Parathyroid adenoma (tissue), 2 donors: ENCODE results near the gene ACOT11.

Experiments used
- H2AFZ ChIP-seq: fragments of 300-600 bp; sonication (generic); one replicate; pipeline ENCODE4 v1.7.0; 2017; ENCODE audit warnings: antibody characterized with exemption, mild to moderate bottlenecking
- H3K27ac ChIP-seq: fragments of 300-600 bp; sonication (generic); one replicate; pipeline ENCODE4 v1.7.0; 2017
- H3K27me3 ChIP-seq: fragments of 300-600 bp; sonication (generic); one replicate; pipeline ENCODE4 v1.7.0; 2017; ENCODE audit warnings: low read length; ENCODE audit not compliant: control insufficient read depth, insufficient read depth
- H3K36me3 ChIP-seq: fragments of 300-600 bp; sonication (generic); one replicate; pipeline ENCODE4 v1.7.0; 2017; ENCODE audit warnings: low read length; ENCODE audit not compliant: control insufficient read depth, insufficient read depth
- H3K4me1 ChIP-seq: fragments of 300-600 bp; sonication (generic); one replicate; pipeline ENCODE4 v1.7.0; 2017; ENCODE audit warnings: control low read depth
- H3K4me2 ChIP-seq: fragments of 300-600 bp; sonication (generic); one replicate; pipeline ENCODE4 v1.7.0; 2017; ENCODE audit warnings: low read length
- H3K4me3 ChIP-seq: fragments of 300-600 bp; sonication (generic); one replicate; pipeline ENCODE4 v1.7.0; 2017; ENCODE audit warnings: low read depth, low read length
- H3K79me2 ChIP-seq: fragments of 300-600 bp; sonication (generic); one replicate; pipeline ENCODE4 v1.7.0; 2017; ENCODE audit warnings: control low read depth
- H3K9ac ChIP-seq: fragments of 300-600 bp; sonication (generic); one replicate; pipeline ENCODE4 v1.7.0; 2017; ENCODE audit warnings: mild to moderate bottlenecking
- H3K9me3 ChIP-seq: fragments of 300-600 bp; sonication (generic); one replicate; pipeline ENCODE4 v1.7.0; 2017; ENCODE audit warnings: low read length; ENCODE audit not compliant: control insufficient read depth
- TF ChIP-seq, protein P1 (sequence below): fragments of 300-600 bp; sonication (generic); IDR thresholded peaks from one replicate; pipeline ENCODE4 v1.7.0; 2017; ENCODE audit warnings: antibody characterized with exemption, mild to moderate bottlenecking
- donor health status: primary hyperparathyroidism.

ACOT11 gene

DNA sequence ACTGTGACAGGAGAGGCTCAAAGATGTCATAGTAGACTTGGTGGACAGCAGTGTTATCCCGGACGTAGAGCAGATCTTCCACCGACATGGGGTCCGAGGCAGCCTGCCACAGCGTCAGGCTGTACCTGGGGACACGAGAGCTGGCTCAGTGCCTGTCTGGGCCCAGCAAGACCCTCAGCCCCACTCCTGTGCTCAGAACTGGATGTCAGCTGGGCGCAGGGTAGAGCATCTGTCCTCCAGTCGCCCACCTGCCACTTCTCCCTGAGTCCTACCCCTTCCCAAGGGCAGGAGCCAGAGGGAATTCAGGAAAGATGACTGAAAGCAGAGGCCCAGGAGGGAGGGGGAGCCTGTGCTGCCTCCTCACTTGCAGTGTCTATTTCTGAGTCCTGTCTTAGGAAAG, 63.6 kb downstream of the ACOT11 start:
- TF ChIP-seq, protein P1, sequence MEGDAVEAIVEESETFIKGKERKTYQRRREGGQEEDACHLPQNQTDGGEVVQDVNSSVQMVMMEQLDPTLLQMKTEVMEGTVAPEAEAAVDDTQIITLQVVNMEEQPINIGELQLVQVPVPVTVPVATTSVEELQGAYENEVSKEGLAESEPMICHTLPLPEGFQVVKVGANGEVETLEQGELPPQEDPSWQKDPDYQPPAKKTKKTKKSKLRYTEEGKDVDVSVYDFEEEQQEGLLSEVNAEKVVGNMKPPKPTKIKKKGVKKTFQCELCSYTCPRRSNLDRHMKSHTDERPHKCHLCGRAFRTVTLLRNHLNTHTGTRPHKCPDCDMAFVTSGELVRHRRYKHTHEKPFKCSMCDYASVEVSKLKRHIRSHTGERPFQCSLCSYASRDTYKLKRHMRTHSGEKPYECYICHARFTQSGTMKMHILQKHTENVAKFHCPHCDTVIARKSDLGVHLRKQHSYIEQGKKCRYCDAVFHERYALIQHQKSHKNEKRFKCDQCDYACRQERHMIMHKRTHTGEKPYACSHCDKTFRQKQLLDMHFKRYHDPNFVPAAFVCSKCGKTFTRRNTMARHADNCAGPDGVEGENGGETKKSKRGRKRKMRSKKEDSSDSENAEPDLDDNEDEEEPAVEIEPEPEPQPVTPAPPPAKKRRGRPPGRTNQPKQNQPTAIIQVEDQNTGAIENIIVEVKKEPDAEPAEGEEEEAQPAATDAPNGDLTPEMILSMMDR: no peak
- no peak overlapping the region for H3K9ac ChIP-seq

DNA sequence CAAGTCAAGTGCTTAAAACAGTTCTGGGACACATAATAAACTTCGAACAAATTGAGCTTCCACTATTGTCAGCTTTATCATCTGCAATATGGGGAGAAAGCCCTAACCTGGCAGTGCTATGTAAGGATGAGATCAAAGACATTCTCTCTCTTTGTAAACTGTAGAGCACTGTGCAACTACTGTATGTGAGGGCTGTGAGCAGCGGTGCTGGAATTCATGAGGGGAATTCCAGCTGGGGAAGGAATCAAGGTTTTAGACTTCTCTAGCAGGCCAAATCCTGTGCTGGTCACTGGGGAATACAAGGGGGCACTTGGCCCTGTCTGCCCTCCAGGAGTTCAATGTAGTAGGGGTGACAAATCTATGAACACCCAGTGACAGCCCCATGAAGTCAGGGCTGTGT, 66.0 kb downstream of the ACOT11 start:
- H2AFZ ChIP-seq: no peak overlapping the region

More for the DNA sequence above, 63.6 kb downstream of the ACOT11 start:
- Histone ChIP-seq H3K4me2 (no peak overlapping the region), H3K27me3 (no peaks in the 10 kb centered on the region), H3K4me3 (no peak overlapping the region), H3K9me3 (no peaks in the 10 kb centered on the region), H3K36me3 (no peaks in the 10 kb centered on the region), H2AFZ (no peak overlapping the region), H3K27ac (no peak overlapping the region), H3K4me1 (no peaks in the 10 kb centered on the region), H3K79me2 (no peaks in the 10 kb centered on the region)

DNA sequence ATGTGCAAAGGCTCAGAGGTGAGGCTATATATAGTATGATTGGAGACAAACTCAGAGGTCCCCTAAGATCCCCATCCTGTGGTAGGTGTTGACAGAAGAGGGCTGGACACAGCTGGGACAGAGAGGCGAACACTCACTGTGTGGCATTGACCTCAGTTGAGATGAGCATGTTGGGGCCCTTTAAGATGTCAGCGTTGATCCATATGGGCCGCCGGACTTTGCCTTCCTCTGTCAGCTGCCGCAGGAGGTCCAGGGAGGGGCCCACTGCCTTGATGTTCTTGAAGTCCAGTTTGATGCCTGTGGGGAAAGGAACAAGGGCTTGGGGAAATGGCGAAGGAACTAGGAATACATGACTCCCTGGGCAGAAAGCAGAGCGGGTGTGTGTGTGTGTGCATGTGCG, 66.5 kb downstream of the ACOT11 start:
- Histone ChIP-seq H3K9me3 (no peaks in the 10 kb centered on the region), H3K27me3 (no peaks in the 10 kb centered on the region), H3K4me2 (no peak overlapping the region), H3K9ac (no peak overlapping the region), H3K27ac (no peak overlapping the region), H3K79me2 (no peaks in the 10 kb centered on the region), H3K4me1 (no peaks in the 10 kb centered on the region), H2AFZ (no peak overlapping the region), H3K36me3 (no peaks in the 10 kb centered on the region), H3K4me3 (no peak overlapping the region)
- TF ChIP-seq, protein P1: no peak

More for the DNA sequence above, 66.0 kb downstream of the ACOT11 start:
- no peak overlapping the region for H3K27ac ChIP-seq
- no peaks in the 10 kb centered on the region for H3K27me3 ChIP-seq
- no peaks in the 10 kb centered on the region for H3K4me1 ChIP-seq
- H3K36me3 ChIP-seq: no peaks in the 10 kb centered on the region
- no peaks in the 10 kb centered on the region for H3K9me3 ChIP-seq
- TF ChIP-seq, protein P1: no peak
- H3K4me3 ChIP-seq: no peak overlapping the region
- H3K4me2 ChIP-seq: no peak overlapping the region
- no peaks in the 10 kb centered on the region for H3K79me2 ChIP-seq
- H3K9ac ChIP-seq: no peak overlapping the region

DNA sequence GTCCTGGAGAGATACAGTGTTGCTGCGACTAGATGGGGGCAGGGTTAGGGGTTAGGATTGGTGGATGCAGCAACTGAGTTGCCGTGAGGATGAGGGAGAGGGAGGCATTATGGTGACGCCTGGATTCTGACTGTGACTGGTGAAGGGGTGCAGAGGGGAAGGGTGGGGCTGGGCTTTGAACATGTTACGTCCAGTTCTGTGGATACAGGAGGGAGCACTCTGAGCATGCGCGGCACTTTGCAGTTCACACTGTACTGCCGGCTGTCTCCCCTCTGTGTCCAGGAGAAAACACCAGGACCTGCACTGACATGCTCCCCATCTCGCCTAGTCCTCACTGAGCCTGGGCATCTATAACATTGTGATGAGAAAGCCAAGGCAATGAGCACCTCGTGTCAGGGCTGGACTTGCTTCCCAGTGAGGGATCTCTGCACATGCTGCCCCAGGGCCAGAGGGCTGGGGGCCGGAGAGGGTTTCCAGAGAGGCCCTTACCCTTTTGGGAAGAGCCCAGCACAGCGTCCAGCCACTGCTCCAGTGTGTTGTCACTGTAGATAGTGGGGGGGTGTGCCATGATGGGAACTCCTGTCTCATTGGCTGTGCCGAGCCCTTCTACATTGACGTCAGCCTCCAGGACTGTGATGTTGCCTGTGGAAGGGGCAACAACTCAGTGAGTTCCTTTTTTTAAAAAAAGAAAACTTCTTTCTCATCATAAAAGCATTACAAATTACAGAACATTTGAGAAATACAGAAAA, 67.7 kb downstream of the ACOT11 start:
- H3K9ac ChIP-seq: no peak overlapping the region
- no peaks in the 10 kb centered on the region for H3K79me2 ChIP-seq
- H3K4me1 ChIP-seq: no peaks in the 10 kb centered on the region
- no peaks in the 10 kb centered on the region for H3K27me3 ChIP-seq
- no peak overlapping the region for H3K4me3 ChIP-seq
- no peak overlapping the region for H3K27ac ChIP-seq
- TF ChIP-seq, protein P1: no peak
- H3K4me2 ChIP-seq: no peak overlapping the region
- H2AFZ ChIP-seq: no peak overlapping the region
- H3K9me3 ChIP-seq: no peaks in the 10 kb centered on the region
- no peaks in the 10 kb centered on the region for H3K36me3 ChIP-seq

DNA sequence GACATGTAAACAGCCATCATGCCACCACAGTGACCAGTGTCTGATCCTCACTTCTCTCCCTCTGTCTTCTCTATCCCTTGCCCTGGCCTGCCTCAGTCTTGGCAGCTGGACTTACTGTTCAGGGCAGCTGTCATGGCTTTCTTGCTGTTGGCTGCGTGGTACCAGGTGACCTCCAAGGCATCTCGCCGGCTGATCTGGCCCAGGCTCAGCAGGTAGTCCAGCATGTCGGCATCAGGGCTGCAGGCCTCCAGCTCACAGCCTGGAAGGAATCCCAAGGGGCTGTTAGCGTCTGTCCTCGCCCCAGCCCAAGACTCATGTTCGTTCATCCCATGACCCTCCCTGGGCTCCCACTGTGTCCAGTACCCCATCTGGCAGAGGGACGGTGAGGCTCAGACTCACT, 71.7 kb downstream of the ACOT11 start:
- Histone ChIP-seq H3K4me3 (no peak overlapping the region), H3K9me3 (no peaks in the 10 kb centered on the region), H3K4me1 (no peaks in the 10 kb centered on the region), H3K27ac (no peak overlapping the region), H3K79me2 (no peaks in the 10 kb centered on the region), H3K36me3 (no peaks in the 10 kb centered on the region), H3K4me2 (no peak overlapping the region), H3K9ac (no peak overlapping the region), H3K27me3 (no peaks in the 10 kb centered on the region), H2AFZ (no peak overlapping the region)
- TF ChIP-seq, protein P1: no peak
